ENCODE results near the gene GNA14.
"Not testable (repeated sequence)": the region's sequence is repeated elsewhere in the genome, so short reads cannot be mapped to it uniquely, and the experiment has no call there.

Gene GNA14

DNA sequence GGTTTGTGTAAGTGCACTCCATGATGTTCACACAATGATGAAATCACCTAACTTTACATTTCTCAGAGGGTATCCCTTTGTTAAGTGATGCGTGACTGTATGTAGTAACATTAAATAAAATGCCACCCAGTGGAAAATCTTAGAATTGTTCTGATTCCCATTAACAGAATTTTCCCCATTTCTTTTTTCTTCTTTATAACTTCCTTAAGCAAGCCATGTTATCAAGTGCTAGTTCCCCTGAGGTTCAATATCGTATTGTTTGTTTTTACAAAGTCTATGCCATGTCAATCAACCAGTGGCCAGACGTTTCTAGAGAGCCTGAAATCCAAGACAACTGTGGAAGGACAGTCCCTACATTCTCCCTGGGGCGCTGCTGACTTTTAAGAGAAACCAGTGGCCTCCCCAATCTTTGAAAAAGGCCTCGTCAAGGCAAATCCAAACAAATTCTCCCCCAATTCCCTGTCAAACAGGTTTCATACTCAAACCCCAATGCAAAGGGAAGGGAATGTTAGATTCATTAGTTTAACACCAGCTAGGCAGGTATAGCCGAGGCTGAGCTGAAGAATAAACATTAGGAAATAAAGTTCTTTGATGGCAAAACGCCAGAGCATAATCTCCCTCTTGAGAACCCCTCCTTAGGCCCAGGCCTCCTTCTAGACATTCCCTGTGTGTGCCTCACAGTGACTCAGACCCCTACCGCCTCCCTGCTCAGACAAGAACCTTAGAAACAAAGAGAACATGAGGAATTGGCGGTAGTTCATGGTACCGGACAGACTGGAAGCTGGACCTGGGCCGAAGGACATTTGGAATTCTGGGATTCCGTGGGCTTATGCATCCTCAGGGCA, 198.7 kb downstream of the GNA14 start:
- DNase-seq (ENCODE audit: low read depth) = no peak

GRCh38 chr9:77447646-77448045, 200.5 kb downstream of the GNA14 start:
- no peak for DNase-seq (ENCODE audit: low read depth)

DNA sequence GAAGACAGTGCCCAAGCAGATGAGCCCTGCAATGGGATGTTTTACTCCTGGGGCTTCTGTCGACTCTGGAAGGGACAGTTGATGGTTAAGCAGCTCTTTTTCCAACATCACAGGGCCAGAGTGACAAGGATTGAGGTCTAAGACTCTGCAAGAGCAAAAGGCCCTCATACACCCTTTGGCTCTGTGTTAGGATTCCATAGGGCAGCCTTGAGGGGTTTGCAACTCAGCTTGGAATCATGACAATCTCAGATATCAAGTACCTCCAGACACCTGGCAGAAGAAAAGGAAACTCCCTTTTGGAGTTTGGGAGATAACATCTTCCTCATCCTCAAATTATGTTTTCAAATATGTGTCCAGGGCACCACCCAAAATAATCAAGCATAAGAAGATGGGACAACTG, 205.7 kb downstream of the GNA14 start:
- no peak for DNase-seq (ENCODE audit: low read depth)

GRCh38 chr9:77441124-77441523, 207.0 kb downstream of the GNA14 start:
- DNase-seq (ENCODE audit: low read depth) = not testable (repeated sequence)

DNA sequence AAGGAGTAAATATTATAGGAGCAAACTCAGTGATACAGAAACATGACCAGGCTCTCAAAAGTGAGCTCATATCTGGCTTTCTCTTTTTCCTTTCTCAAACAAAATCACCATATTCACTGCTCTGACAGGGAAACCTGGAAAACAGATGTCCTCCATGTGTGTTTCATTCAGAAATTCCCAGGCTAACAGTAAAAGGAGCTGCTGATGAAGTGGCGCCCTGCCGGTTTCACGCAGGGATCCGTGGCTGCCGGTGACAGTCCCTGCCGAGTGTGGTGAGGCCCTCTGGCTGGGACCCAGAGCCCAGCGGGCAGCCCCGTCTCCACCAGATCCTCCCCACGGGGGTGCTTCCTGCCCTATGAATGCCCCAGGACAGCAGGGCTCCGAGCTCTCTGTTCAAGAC, 208.1 kb downstream of the GNA14 start:
- no peak for DNase-seq (ENCODE audit: low read depth)

GRCh38 chr9:77438653-77439052, 209.5 kb downstream of the GNA14 start:
- no peak for DNase-seq (ENCODE audit: low read depth)

DNA sequence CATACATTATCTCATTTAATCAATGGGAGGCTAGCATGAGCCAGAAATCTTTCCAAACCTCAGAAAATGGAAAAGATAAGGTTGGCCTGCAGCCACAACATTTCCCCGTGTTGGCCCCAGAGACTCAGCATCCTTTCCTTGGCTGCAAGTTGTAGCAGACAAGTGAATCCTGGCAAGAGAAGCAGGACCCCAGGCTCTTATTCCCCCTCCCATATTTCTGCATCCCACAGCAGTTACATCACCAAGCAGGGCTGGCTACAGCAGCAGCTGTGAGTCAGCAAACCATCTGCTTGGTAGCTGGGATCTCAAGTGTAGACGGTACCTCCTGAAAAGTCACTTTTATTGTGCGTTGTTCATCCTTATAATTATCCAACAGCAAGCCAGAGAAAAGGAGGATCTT, 212.4 kb downstream of the GNA14 start:
- no peak for DNase-seq (ENCODE audit: low read depth)

DNA sequence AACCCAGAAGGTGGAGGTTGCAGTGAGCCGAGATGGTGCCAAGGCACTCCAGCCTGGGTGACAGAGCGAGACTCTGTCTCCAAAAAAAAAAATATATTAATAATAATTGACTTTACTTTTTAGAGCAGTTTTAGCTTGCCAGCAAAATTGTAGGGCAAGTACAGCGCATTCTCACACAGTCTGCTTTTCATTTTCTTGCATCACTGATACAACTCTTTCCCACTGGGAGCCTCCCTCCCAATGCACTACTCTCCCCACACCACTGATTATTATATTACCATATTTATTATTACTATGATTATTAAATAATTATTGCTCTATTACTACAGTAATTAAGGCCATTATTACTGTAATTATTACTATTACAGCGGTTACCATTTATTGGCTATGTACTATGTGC, 212.8 kb downstream of the GNA14 start:
- DNase-seq (ENCODE audit: low read depth) = no peak

DNA sequence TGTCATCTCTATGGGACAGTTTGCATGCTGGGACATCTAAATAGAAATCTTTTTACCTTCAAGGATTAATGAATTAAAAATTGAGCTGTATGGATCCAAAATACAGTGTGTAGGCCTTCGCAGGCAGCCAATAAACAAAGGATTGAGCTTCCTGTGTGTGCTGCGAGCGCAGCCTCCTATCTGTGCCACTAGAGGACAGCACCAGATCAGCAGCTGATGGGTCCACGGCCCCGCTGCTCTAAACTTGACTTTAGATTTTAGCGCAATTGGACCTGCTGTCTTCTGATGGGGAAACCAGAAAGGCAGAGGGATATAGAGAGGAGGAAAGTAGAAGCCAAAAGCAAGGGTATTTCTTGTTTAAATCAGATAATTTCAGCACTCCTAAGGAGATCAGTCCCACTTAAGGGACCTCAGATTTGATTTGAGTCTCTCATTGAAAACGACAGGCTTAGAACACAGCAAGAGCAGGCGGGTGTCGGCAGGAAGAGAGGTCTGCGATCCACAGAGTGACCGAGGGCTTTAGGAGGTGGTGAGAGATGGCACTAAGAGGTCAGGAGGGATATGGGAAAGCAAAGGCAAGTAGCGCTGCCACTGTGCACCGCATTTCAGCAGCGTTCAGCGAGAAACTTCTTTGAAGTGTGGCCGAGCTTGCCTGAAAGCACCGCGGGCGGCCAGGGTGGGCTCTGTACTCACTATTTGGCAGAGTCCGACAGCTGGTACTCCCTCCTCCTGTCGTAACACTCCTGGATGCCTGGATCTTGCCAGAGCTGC, 214.3 kb downstream of the GNA14 start:
- peak; percentile 68 for DNase-seq (ENCODE audit: low read depth)

GRCh38 chr9:77432053-77432452, 216.1 kb downstream of the GNA14 start:
- DNase-seq (ENCODE audit: low read depth) = no peak

DNA sequence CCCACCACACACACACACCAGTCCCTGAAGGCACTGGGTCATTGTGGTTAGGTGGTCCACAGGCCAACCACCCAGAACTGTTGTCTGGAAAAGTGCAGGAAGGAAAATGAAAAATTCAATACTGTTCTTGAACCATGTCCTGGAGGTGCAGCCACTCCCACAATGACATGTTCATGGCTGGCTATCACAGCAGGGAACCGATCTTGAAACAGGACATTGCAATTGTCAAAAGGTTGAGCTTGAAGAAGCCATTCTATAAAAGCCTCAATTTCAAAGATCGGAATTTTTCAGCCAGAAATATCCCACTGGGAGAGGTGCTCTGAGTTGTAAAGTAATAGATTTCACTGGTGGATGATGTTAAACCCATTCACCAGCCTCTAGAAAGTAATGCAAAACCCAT, 218.2 kb downstream of the GNA14 start:
- DNase-seq (ENCODE audit: low read depth) = no peak

DNA sequence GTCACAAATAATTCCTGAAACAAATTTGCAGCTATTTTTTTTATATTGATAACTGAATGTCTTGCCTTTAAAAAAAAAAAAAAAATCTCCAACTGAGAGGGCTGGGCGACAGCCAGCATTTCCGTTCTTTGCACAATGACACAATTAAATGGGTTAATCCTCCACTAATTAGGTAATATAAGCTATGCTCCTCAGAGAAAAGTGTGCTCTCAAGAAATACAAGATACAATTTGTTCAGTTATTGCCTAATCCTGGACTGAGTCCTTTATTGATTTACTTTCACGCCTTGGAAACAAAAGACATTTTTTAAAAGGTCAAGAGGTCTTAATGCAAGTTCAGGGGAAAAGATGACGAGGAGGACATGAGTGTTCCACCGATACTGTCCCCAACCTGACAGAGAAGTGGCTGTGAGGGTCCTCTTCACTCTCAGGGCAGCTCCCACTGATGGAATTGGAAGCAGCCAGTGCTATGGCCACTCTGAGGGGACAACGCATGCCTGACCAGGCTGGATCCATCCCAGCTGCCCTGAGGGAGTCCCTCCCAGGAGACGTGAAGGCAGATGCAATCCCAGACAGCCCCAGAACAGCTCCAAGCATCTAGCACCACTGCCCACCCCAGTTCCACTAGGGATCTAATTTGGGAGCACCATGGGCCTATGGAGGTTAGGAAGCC, 220.7 kb downstream of the GNA14 start:
- DNase-seq (ENCODE audit: low read depth) = no peak

GRCh38 chr9:77426712-77427111, 221.4 kb downstream of the GNA14 start:
- no peak for DNase-seq (ENCODE audit: low read depth)

DNA sequence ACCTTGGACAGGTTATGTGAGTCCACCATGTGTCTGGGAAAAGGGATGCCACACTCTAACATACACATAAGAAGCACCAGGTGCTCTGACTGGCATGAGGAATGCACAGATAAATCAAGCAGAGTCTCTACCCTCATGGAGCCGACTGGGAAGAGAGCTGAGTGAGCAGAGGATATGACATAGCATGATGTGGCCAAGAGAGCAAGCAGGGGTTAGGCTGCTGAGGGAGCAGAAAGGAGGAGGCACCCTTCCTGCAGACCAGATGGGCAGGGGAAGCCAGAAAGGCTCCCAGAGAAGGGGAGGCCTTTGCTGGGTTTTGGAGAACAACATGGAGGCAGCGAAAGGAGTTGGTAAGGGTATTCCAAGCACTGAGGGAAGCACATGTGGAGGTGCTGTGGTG, 223.1 kb downstream of the GNA14 start:
- no peak for DNase-seq (ENCODE audit: low read depth)

DNA sequence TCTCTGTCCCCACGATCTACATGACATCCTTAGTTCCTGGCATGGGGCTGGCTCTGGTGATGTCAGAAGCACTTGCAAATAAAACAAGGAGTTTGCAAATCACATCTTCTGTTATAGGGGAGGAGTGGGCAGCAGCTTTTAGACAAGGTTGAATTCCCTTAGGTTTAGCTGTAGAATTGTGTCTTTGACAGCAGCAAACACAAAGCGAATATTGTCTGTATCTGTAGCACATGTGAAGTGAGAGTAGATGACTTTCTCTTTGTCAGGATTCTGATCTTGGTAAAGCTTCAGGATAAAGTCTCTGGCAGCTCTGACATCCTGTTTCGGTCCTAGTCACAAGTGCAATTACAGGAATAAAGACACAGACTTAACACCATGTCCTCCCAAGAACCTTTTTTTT, 224.3 kb downstream of the GNA14 start:
- DNase-seq (ENCODE audit: low read depth) = no peak

DNA sequence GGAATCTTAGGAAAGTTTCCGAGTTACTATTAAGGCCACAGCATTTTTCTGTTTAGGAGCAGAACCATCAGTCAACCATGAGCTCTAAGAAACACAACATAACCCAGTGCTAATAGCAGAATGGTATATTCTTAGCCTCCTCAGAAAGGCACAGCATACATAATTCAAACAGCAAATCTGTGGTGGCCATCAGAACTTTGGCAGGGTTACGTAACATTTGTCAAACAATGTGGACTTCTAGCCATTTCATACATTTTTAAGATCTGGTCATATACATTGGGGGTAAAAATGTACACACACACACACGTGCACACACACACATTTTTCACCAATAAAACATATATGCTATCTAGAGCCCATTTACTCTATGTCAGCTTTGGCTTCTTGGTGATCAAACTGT, 225.2 kb downstream of the GNA14 start:
- DNase-seq (ENCODE audit: low read depth) = no peak

GRCh38 chr9:77421506-77422265, 226.4 kb downstream of the GNA14 start:
- DNase-seq (ENCODE audit: low read depth) = no peak

DNA sequence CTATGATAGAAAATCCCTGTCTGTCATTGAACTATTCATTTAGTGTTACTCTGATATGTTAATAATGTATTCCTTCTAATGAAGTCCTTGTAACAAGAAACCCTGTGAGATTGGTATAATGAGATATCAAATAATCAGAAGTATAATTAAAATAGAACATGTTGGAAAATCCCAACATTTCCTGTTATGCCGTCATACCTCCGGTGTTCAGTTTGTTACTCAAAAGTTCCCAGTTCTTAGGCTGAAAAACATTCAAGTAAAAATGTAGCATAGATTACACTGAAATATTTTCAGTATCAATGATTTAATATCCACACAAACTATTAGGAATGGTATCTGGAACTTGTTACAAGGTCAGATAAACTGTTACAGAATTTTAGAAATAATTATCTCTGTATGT, 227.5 kb downstream of the GNA14 start:
- DNase-seq (ENCODE audit: low read depth) = no peak

- no peak for DNase-seq (ENCODE audit: low read depth)
These were observed 229.9 kb downstream of the GNA14 start for GRCh38 chr9:77418226-77418625.

- DNase-seq (ENCODE audit: low read depth) = peak; percentile 83
These were observed 230.6 kb downstream of the GNA14 start for GRCh38 chr9:77417566-77417965.

DNA sequence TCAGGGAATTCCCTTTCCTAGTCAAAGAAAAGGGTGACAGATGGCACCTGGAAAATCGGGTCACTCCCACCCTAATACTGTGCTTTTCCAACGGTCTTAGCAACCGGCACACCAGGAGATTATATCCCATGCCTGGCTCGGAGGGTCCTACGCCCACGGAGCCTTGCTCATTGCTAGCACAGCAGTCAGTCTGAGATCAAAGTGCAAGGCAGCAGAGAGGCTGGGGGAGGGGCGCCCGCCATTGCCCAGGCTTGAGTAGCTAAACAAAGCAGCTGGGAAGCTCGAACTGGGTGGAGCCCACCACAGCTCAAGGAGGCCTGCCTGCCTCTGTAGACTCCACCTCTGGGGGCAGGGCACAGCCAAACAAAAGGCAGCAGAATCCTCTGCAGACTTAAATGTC, 239.6 kb downstream of the GNA14 start:
- not testable (repeated sequence) for DNase-seq (ENCODE audit: low read depth)

DNA sequence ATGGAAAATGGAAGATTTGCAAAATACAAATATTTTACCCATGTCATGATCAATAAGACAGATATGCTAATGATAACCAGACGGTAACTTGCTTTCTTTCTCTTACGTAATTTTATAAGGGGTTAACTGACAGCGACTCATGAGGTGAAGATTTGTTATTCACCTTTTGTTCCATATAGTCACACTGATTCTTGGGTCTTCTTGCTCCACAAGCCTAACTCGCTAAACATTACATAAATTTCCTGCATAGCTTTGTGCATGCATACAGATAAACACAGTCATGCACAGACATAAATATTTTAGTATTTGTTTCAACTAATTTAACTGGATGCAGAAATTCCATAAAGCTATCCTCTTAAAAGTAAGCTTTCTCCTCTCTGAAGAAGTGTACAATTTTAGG, 244.9 kb downstream of the GNA14 start:
- DNase-seq (ENCODE audit: low read depth) = no peak

All from fibroblast of the conjunctiva (primary cell).